ENCODE data around the gene HMGCS2. TPM values are rescaled to one million over a fixed set of nuclear protein-coding genes. Genes with fewer than 3 reads are reported as not detected.

HMGCS2 gene
- total and polyA plus RNA-seq, 9 of the 15 experiments (the other 6 are each of a cell fraction or from before 2014, with no cell fraction given) = 0.13 TPM; not detected in 8

- Histone ChIP-seq H3K4me2 (ENCODE audit: insufficient read depth, low read length) (peak overlapping the region; percentile 90), H3K9me3 (replicated peaks; ENCODE audit: control insufficient read depth, insufficient read depth, low read depth, low read length) (no peaks in the 10 kb centered on the region), H3K79me2 (ENCODE audit: control insufficient read depth, insufficient read depth, low read length) (peaks cover 46% of the 10 kb centered on the region), H3K9me1 (ENCODE audit: control insufficient read depth, insufficient read depth, low read length) (no peaks in the 10 kb centered on the region), H3K4me3 (peak overlapping the region; percentile 68; the same call in 1 of the 2 replicates), H3K27ac (ENCODE audit: extremely low read depth, low read depth, low read length) (peak overlapping the region; percentile 11; the same call in 1 of the 3 replicates), H3K9ac (ENCODE audit: insufficient read depth in 1 of 2, low read depth in 2 of 2, low read length in 2 of 2) (peak overlapping the region in 1 of 2 experiments; percentile 68; a peak in 3 of 4 replicates), H3K27me3 (ENCODE audit: control insufficient read depth in 2 of 2, insufficient read depth in 2 of 2, low read length in 2 of 2) (peaks cover 2 to 12% of the 10 kb centered on the region in 2 experiments; a peak in 4 of 5 replicates), H3K4me1 (replicated peaks in 1 of 2; ENCODE audit: control insufficient read depth in 2 of 2, insufficient read depth in 2 of 2, low read length in 2 of 2) (peaks cover 17 to 30% of the 10 kb centered on the region in 2 experiments), H4K20me1 (replicated peaks; ENCODE audit: control insufficient read depth, insufficient read depth, low read length) (peaks cover 24% of the 10 kb centered on the region), H3K36me3 (ENCODE audit: control insufficient read depth, insufficient read depth, low read length) (no peaks in the 10 kb centered on the region), H2AFZ (ENCODE audit: low read depth, low read length) (peak overlapping the region; percentile 68)
- in situ Hi-C loops (cut with MboI) = no loop called here
- DNase-seq (ENCODE audit: extremely low read depth in 1 of 4, low spot score in 3 of 4) (no peak), ATAC-seq (peak; percentile 1), FAIRE-seq (no peak)
- POLR2A ChIA-PET = interaction anchor here (0.6 to 2.7 kb wide), 7 partner anchors 11 to 35 kb away, joined by 3 to 10 read pairs (median 3); no protein-coding TSS in a partner anchor
- WGBS (ENCODE audit: insufficient coverage, low coverage, missing lambda C conversion rate) = 25% methylated on average over 17 of the region's 17 CpGs
- TSS peak; percentile 47 for BruUV-seq (replicated peaks)
- intact Hi-C loops (cut with micrococcal nuclease) = loop anchor here (2.0 to 5.0 kb wide), 2 partner anchors 24 to 36 kb away; no protein-coding TSS in a partner anchor
- CTCF ChIA-PET (ENCODE audit: low intra/inter-chr PET ratio) = no interaction called here
- TF ChIP-seq HNRNPK (IDR thresholded peaks at IDR 0.05; ENCODE audit: low read depth, low read length, poor library complexity, severe bottlenecking) (no peak), ZNF511 (CRISPR knock-in tag; IDR thresholded peaks at IDR 0.05) (no peak), DMBX1 (CRISPR knock-in tag; IDR thresholded peaks at IDR 0.05; ENCODE audit: borderline replicate concordance) (0 out of 2 replicates have a peak, but pooled peaks have one; percentile 11), MAX (CRISPR knock-in tag; IDR thresholded peaks at IDR 0.05) (peak; percentile 73), MYBL2 (IDR thresholded peaks at IDR 0.05; ENCODE audit: low read depth) (no peak), MYBL2 (CRISPR knock-in tag; IDR thresholded peaks at IDR 0.05; ENCODE audit: borderline replicate concordance) (no peak), SMAD2 (IDR thresholded peaks at IDR 0.05; ENCODE audit: low read depth, low read length) (no peak), NFE2 (IDR thresholded peaks at IDR 0.05; ENCODE audit: low read depth) (no peak), ZC3H4 (CRISPR knock-in tag; IDR thresholded peaks at IDR 0.05; ENCODE audit: borderline replicate concordance) (no peak), ZNF668 (CRISPR knock-in tag; IDR thresholded peaks at IDR 0.05) (peak; percentile 48; the same call in 1 of the 2 replicates), ZNF23 (CRISPR knock-in tag; IDR thresholded peaks at IDR 0.05) (no peak), ILK (tag; IDR thresholded peaks at IDR 0.05; ENCODE audit: borderline replicate concordance, low read depth) (no peak), MXD1 (CRISPR knock-in tag; IDR thresholded peaks at IDR 0.05; ENCODE audit: borderline replicate concordance, poor library complexity, severe bottlenecking) (no peak), AFF4 (CRISPR knock-in tag; IDR thresholded peaks at IDR 0.05) (no peak), HMGN3 (IDR thresholded peaks at IDR 0.05; ENCODE audit: borderline replicate concordance, extremely low read depth, insufficient read length, low read depth, low read length) (no peak), RBM22 (IDR thresholded peaks at IDR 0.05; ENCODE audit: low read depth, low read length, poor library complexity, severe bottlenecking) (no peak)
Measured at GRCh38 chr1:119713039-119713748, 55.5 kb downstream of the HMGCS2 start.

Data from K562 (cell line).